Glutamatergic neuron (in vitro differentiated cells): ENCODE data around the gene FBXL7. TPM values are rescaled to one million over a fixed set of nuclear protein-coding genes. Genes with fewer than 3 reads are reported as not detected.

Source experiments
- DNase-seq: peaks from one replicate; pipeline ENCODE4 v3.0.0; 2022
- H3K27ac Mint-ChIP-seq: one replicate; pipeline ENCODE4 v1.8.0; 2020; ENCODE audit warnings: mild to moderate bottlenecking, mixed read lengths, inconsistent platforms; ENCODE audit not compliant: unreplicated experiment
- H3K27me3 Mint-ChIP-seq: one replicate; pipeline ENCODE4 v1.8.0; 2020; ENCODE audit warnings: mild to moderate bottlenecking, moderate library complexity, mixed read lengths, inconsistent platforms; ENCODE audit not compliant: unreplicated experiment
- H3K36me3 Mint-ChIP-seq: one replicate; pipeline ENCODE4 v1.8.0; 2020; ENCODE audit warnings: mild to moderate bottlenecking, mixed read lengths, inconsistent platforms; ENCODE audit not compliant: unreplicated experiment
- H3K4me1 Mint-ChIP-seq: one replicate; pipeline ENCODE4 v1.8.0; 2020; ENCODE audit warnings: mild to moderate bottlenecking, low read depth, mixed read lengths, inconsistent platforms; ENCODE audit not compliant: unreplicated experiment
- H3K4me3 Mint-ChIP-seq: one replicate; pipeline ENCODE4 v1.8.0; 2020; ENCODE audit warnings: mild to moderate bottlenecking, mixed read lengths, inconsistent platforms; ENCODE audit not compliant: unreplicated experiment
- H3K9me3 Mint-ChIP-seq: one replicate; pipeline ENCODE4 v1.8.0; 2020; ENCODE audit warnings: mild to moderate bottlenecking, moderate library complexity, mixed read lengths, inconsistent platforms; ENCODE audit not compliant: unreplicated experiment
- CTCF ChIP-seq: fragments of 200-600 bp; sonication (generic); IDR thresholded peaks from one replicate; pipeline ENCODE4 v1.5.0; 2021; ENCODE audit not compliant: partially characterized antibody, unreplicated experiment
- total RNA-seq: library from RNA; stranded (reverse); fragmentation: NEBNext Ultra II Directional; extraction: Animal tissue kit (Norgen Biotek cat#: 25700); gene quantifications from one replicate; pipeline ENCODE4 v1.2.1, GENCODE V29; 2021; ENCODE audit not compliant: unreplicated experiment

FBXL7 gene
- total RNA-seq, 1 donor from 2014 or later: 25.3 TPM

GRCh38 chr5:15459200-15459599 lies 40.8 kb upstream of the FBXL7 start:
- no peaks in the 10 kb centered on the region for H3K9me3 Mint-ChIP-seq

GRCh38 chr5:15463231-15463980 lies 36.6 kb upstream of the FBXL7 start:
- Mint-ChIP-seq H3K36me3 (no peaks in the 10 kb centered on the region), H3K4me3 (no peak overlapping the region), H3K27ac (no peak overlapping the region), H3K4me1 (no peaks in the 10 kb centered on the region), H3K9me3 (no peaks in the 10 kb centered on the region), H3K27me3 (no peaks in the 10 kb centered on the region)
- TF ChIP-seq CTCF: no peak
- no peak for DNase-seq

More at GRCh38 chr5:15459200-15459599, 40.8 kb upstream of the FBXL7 start:
- no peaks in the 10 kb centered on the region for H3K4me1 Mint-ChIP-seq
- H3K4me3 Mint-ChIP-seq: no peak overlapping the region
- H3K36me3 Mint-ChIP-seq: peaks cover 13% of the 10 kb centered on the region
- H3K27me3 Mint-ChIP-seq: no peaks in the 10 kb centered on the region
- TF ChIP-seq CTCF: no peak
- H3K27ac Mint-ChIP-seq: no peak overlapping the region
- no peak for DNase-seq

- Mint-ChIP-seq H3K36me3 (peaks cover 6% of the 10 kb centered on the region), H3K9me3 (no peaks in the 10 kb centered on the region), H3K27me3 (no peaks in the 10 kb centered on the region), H3K4me1 (no peaks in the 10 kb centered on the region), H3K4me3 (no peak overlapping the region), H3K27ac (no peak overlapping the region)
- DNase-seq: no peak
- TF ChIP-seq CTCF: no peak
Observed at GRCh38 chr5:15472116-15472515, 27.9 kb upstream of the FBXL7 start.

GRCh38 chr5:15474143-15474719 lies 25.7 kb upstream of the FBXL7 start:
- Mint-ChIP-seq H3K36me3 (peaks cover 18% of the 10 kb centered on the region), H3K9me3 (no peaks in the 10 kb centered on the region), H3K27me3 (no peaks in the 10 kb centered on the region), H3K4me3 (no peak overlapping the region), H3K4me1 (no peaks in the 10 kb centered on the region), H3K27ac (no peak overlapping the region)
- no peak for TF ChIP-seq CTCF
- DNase-seq: no peak

GRCh38 chr5:15475367-15475766 lies 24.6 kb upstream of the FBXL7 start:
- Mint-ChIP-seq H3K9me3 (no peaks in the 10 kb centered on the region), H3K4me3 (no peak overlapping the region), H3K36me3 (peaks cover 12% of the 10 kb centered on the region), H3K4me1 (no peaks in the 10 kb centered on the region), H3K27ac (no peak overlapping the region), H3K27me3 (no peaks in the 10 kb centered on the region)
- no peak for TF ChIP-seq CTCF
- DNase-seq: no peak
